K562 (cell line): ENCODE results near the gene PIH1D1. TPM values are rescaled to one million over a fixed set of nuclear protein-coding genes. Genes with fewer than 3 reads are reported as not detected.
A peak's percentile ranks its signal among the peaks of the same experiment; 100 is the strongest.

Source experiments
- ATAC-seq: fragments of 200-7000 bp; cut with Tn5 transposase; 3 replicates; pipeline ENCODE4 v1.9.1; 2020; ENCODE audit warnings: moderate library complexity
- BruUV-seq: library from RNA; stranded (reverse); fragments of 400-500 nt; replicated peaks from 2 replicates; lab custom pipeline; 2021; lab: Mats Ljungman, UMichigan
- CTCF ChIA-PET: fragments of 300-600 bp; formaldehyde crosslinking; extraction: SDS; loops from one replicate; lab custom pipeline; 2021; ENCODE audit warnings: low intra/inter-chr PET ratio; lab: Yijun Ruan, JAX
- POLR2A ChIA-PET: fragments of 300-600, 350-650 bp; sonication (Branson Sonifier 250); formaldehyde crosslinking; extraction: SDS; loops from one replicate; lab custom pipeline; 2021; ENCODE audit warnings: antibody characterized with exemption, inconsistent platforms; lab: Yijun Ruan, JAX
- DNase-seq, 4 experiments: peaks; one replicate each; pipeline versions ENCODE4 v3.0.0 to v3.0.0-alpha.2; 2011 to 2018; ENCODE audit warnings: low spot score in 3 of 4, mixed read lengths in 3 of 4; ENCODE audit errors: extremely low read depth in 1 of 4
- FAIRE-seq: peaks from 2 replicates; lab custom pipeline; 2011; peaks lifted over from hg19 to GRCh38; lab: Jason Lieb, UNC
- H2AFZ ChIP-seq: 2 replicates; pipeline ENCODE4 v1.6.0; 2011; ENCODE audit warnings: low read depth, low read length, control low read depth, inconsistent platforms
- H3K27ac ChIP-seq: fragments of 200-600 bp; 3 replicates; pipeline ENCODE4 v1.8.0; 2011; ENCODE audit warnings: low read depth, mild to moderate bottlenecking, control low read depth, inconsistent platforms, low read length, moderate library complexity, mixed read lengths; ENCODE audit errors: extremely low read depth
- H3K27me3 ChIP-seq, 2 experiments: fragments of 300-600 bp in 1 of 2; 2 replicates in 1 of 2; 3 replicates in 1 of 2; pipeline versions ENCODE4 v1.6.0 to v1.8.0; 2011; ENCODE audit warnings: inconsistent platforms in 2 of 2, low read length in 2 of 2, mild to moderate bottlenecking in 1 of 2, mixed read lengths in 1 of 2, moderate library complexity in 1 of 2; ENCODE audit not compliant: control insufficient read depth in 2 of 2, insufficient read depth in 2 of 2
- H3K36me3 ChIP-seq: fragments of 300-600 bp; 3 replicates; pipeline ENCODE4 v1.8.0; 2011; ENCODE audit warnings: mild to moderate bottlenecking, low read length, inconsistent platforms; ENCODE audit not compliant: control insufficient read depth, insufficient read depth
- H3K4me1 ChIP-seq, 2 experiments: fragments of 200-600 bp in 1 of 2; replicated peaks in 1 of 2; 2 replicates in 1 of 2; 3 replicates in 1 of 2; pipeline versions ENCODE4 v1.5.1 to v1.8.0; 2011; ENCODE audit warnings: inconsistent platforms in 2 of 2, low read length in 2 of 2, mild to moderate bottlenecking in 1 of 2, mixed read lengths in 1 of 2, moderate library complexity in 1 of 2; ENCODE audit not compliant: control insufficient read depth in 2 of 2, insufficient read depth in 2 of 2
- H3K4me2 ChIP-seq: 2 replicates; pipeline ENCODE4 v1.6.1; 2011; ENCODE audit warnings: low read length, control low read depth, inconsistent platforms, mixed read lengths; ENCODE audit not compliant: insufficient read depth
- H3K4me3 ChIP-seq: fragments of 200-600 bp; sonication (generic), shearing (Covaris generic); 2 replicates; pipeline ENCODE4 v1.5.1; 2016; ENCODE audit warnings: control low read depth, inconsistent platforms
- H3K79me2 ChIP-seq: fragments of 200-600 bp; 3 replicates; pipeline ENCODE4 v1.8.0; 2011; ENCODE audit warnings: low read length, inconsistent platforms; ENCODE audit not compliant: control insufficient read depth, insufficient read depth
- H3K9ac ChIP-seq, 2 experiments: 2 replicates each; pipeline versions ENCODE4 v1.6.0 to v1.6.1; 2011; ENCODE audit warnings: low read depth in 2 of 2, low read length in 2 of 2, control low read depth in 1 of 2, inconsistent platforms in 1 of 2, mild to moderate bottlenecking in 1 of 2, mixed read lengths in 1 of 2; ENCODE audit not compliant: insufficient read depth in 1 of 2
- H3K9me1 ChIP-seq: one replicate; pipeline ENCODE4 v1.6.0; 2011; ENCODE audit warnings: inconsistent platforms, mild to moderate bottlenecking, low read length, moderate library complexity; ENCODE audit not compliant: control insufficient read depth, insufficient read depth
- H3K9me3 ChIP-seq: replicated peaks from 2 replicates; pipeline ENCODE4 v1.5.1; 2011; ENCODE audit warnings: low read depth, low read length, inconsistent platforms; ENCODE audit not compliant: control insufficient read depth, insufficient read depth
- H4K20me1 ChIP-seq: replicated peaks from 2 replicates; pipeline ENCODE4 v1.6.1; 2011; ENCODE audit warnings: low read length, inconsistent platforms, mixed read lengths; ENCODE audit not compliant: control insufficient read depth, insufficient read depth
- CC2D1A ChIP-seq: fragments of 450-650 bp; IDR thresholded peaks from 2 replicates; pipeline ENCODE4 v1.6.1; 2017; ENCODE audit warnings: mild to moderate bottlenecking
- ELF4 ChIP-seq: fragments of 450-650 bp; formaldehyde crosslinking; IDR thresholded peaks from 2 replicates; pipeline ENCODE4 v1.4.0; 2022; ENCODE audit warnings: missing genetic modification characterization
- HLTF ChIP-seq: fragments of 450-650 bp; IDR thresholded peaks from 2 replicates; pipeline ENCODE4 v1.6.1; 2016
- LARP7 ChIP-seq: fragments of 450-650 bp; IDR thresholded peaks from 2 replicates; pipeline ENCODE4 v1.6.1; 2016
- NR4A1 ChIP-seq, 2 experiments: fragments of 250-450 bp in 1 of 2; fragments of 450-650 bp in 1 of 2; sonication (Bioruptor Pico) in 1 of 2; IDR thresholded peaks; 2 replicates each; pipeline versions ENCODE4 v1.4.0 to v1.6.1; 2016 to 2020; ENCODE audit warnings: mild to moderate bottlenecking in 2 of 2, missing compliant biosample characterization in 1 of 2, missing genetic modification characterization in 1 of 2, moderate library complexity in 1 of 2
- ZBTB7A ChIP-seq: IDR thresholded peaks from 2 replicates; pipeline ENCODE4 v1.6.1; 2011; ENCODE audit warnings: low read depth, mild to moderate bottlenecking, low read length, moderate library complexity, borderline replicate concordance; ENCODE audit not compliant: control insufficient read depth
- WGBS: fragments of 100-300 bp; shearing (Covaris generic); methylation state at CpG from one replicate; pipeline ENCODE4 v1.1.6; 2016; ENCODE audit warnings: low coverage, mixed read lengths; ENCODE audit not compliant: insufficient coverage; ENCODE audit errors: missing lambda C conversion rate; 5-methylcytosine and 5-hydroxymethylcytosine counted together
- in situ Hi-C: fragments of 300-500 bp; cut with MboI; formaldehyde crosslinking; loops from 4 replicates; pipeline ENCODE4 v1.15.0; 2018; ENCODE audit warnings: inconsistent platforms, mixed read lengths
- intact Hi-C: fragments of 100-400 bp; cut with micrococcal nuclease; formaldehyde crosslinking; loops from 2 replicates; pipeline ENCODE4 v1.14.2; 2022
- polyA plus RNA-seq, 8 experiments: library from polyadenylated mRNA; depleted of rRNA in 4 of 8; stranded (reverse) in 5 of 8; unstranded in 3 of 8; fragments of >200 nt; fragmentation: Nextera tagmentation in 2 of 8; fragmentation: Illumina TruSeq in 1 of 8; extraction: Ambion mirVana in 2 of 8; extraction: Trizol in 1 of 8; gene quantifications; 2 replicates each; pipeline versions ENCODE4 v1.2.1 to v1.2.3, GENCODE V29; 2011 to 2014; ENCODE audit warnings: inconsistent platforms in 1 of 8, missing spikeins in 1 of 8
- total RNA-seq, 7 experiments: library from RNA; depleted of rRNA in 6 of 7; stranded (reverse); fragments of >200 nt in 6 of 7; fragmentation: Illumina TruSeq in 2 of 7; extraction: Trizol in 2 of 7; gene quantifications; 2 replicates each; pipeline versions ENCODE4 v1.2.1 to v1.2.3, GENCODE V29; 2011 to 2021; ENCODE audit warnings: low replicate concordance in 1 of 7
- TF ChIP-seq, protein P1 (sequence below): fragments of 450-650 bp; formaldehyde crosslinking; IDR thresholded peaks from 2 replicates; pipeline ENCODE4 v1.4.0; 2022; ENCODE audit warnings: missing genetic modification characterization
- TF ChIP-seq, protein P2 (sequence below): IDR thresholded peaks from 2 replicates; pipeline ENCODE4 v1.6.1; 2016; ENCODE audit warnings: missing genetic modification characterization, missing compliant biosample characterization

PIH1D1 gene
- total and polyA plus RNA-seq, 9 of the 15 experiments (the other 6 are each of a cell fraction or from before 2014, with no cell fraction given) = 26.5 to 224 (median 137) TPM

DNA sequence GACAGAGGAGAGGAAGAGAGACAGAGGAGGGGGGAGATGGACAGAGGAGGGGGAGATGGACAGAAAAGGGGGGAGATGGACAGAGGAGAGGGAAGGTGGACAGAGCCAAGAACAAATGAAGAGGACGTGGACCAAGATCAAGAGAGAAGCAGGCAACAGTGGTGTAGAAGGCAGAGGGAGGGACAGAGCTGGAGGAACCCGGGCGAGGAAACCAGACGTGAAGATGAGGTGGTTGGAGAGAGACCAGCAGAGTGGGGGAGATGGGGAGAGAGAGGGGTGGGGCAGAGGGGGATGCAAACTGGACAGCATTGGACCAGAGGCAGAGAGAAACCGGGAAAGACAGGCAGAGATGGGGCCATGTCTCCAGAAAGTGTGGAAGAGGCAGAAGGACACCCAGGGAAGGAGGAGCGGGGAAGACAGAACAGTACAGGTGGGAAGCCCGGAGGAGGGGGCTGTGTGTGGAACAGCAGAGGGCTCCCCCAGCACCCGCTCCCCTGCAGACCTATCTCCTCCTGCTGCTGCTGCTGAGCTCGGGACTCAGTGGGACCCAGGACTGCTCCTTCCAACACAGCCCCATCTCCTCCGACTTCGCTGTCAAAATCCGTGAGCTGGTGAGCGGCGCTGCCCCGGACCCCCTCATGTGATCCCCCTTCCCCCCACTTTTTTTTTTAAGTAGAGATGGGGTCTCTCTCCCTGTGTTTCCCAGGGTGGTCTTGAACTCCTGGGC is 23.7 kb upstream of the PIH1D1 start:
- WGBS = 27% methylated on average over 7 of the region's 15 CpGs

DNA sequence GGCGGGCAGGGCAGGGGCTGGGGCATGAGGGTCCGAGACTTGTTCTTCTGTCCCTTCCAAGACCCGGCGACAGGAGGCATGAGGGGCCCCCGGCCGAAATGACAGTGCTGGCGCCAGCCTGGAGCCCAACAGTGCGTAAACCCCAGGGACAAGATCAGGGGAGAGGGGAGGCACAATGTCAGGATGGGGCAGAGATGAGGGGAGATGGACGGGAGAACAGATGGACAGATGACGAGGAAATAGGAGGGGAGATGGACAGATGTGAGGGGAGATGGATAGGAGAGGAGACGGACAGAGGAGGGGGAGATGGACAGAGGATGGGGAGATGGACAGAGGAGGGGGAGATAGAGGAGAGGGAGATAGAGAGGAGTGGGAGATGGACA is 22.9 kb upstream of the PIH1D1 start:
- intact Hi-C loops (loop anchor here (1.0 kb wide), 1 partner anchor 29 kb away; no protein-coding TSS in a partner anchor), in situ Hi-C loops (no loop called here)
- H3K9me3 ChIP-seq = no peaks in the 10 kb centered on the region
- no peaks in the 10 kb centered on the region for H4K20me1 ChIP-seq
- H3K36me3 ChIP-seq = peaks cover 12% of the 10 kb centered on the region; the same call in 1 of the 3 replicates
- CTCF ChIA-PET = interaction anchor here (0.8 to 1.3 kb wide), 3 partner anchors 28 to 204 kb away, joined by 3 to 5 read pairs (median 3); no protein-coding TSS in a partner anchor
- 8% methylated on average over 4 of the region's 11 CpGs for WGBS
- no peak overlapping the region for H3K27ac ChIP-seq
- no peaks in the 10 kb centered on the region for H3K27me3 ChIP-seq
- no peaks in the 10 kb centered on the region for H3K79me2 ChIP-seq
- peak overlapping the region; percentile 94 for H2AFZ ChIP-seq
- peak overlapping the region; percentile 56 for H3K4me3 ChIP-seq
- no peak for FAIRE-seq
- H3K9ac ChIP-seq = peak overlapping the region; percentile 53 to 94; a peak in 3 of 4 replicates
- no TSS peak for BruUV-seq
- peaks cover 11 to 50% of the 10 kb centered on the region in 2 experiments for H3K4me1 ChIP-seq
- no peak for DNase-seq
- POLR2A ChIA-PET = no interaction called here
- peak overlapping the region; percentile 73 for H3K4me2 ChIP-seq
- ATAC-seq = no peak
- no peaks in the 10 kb centered on the region for H3K9me1 ChIP-seq
- TF ChIP-seq, protein P1, sequence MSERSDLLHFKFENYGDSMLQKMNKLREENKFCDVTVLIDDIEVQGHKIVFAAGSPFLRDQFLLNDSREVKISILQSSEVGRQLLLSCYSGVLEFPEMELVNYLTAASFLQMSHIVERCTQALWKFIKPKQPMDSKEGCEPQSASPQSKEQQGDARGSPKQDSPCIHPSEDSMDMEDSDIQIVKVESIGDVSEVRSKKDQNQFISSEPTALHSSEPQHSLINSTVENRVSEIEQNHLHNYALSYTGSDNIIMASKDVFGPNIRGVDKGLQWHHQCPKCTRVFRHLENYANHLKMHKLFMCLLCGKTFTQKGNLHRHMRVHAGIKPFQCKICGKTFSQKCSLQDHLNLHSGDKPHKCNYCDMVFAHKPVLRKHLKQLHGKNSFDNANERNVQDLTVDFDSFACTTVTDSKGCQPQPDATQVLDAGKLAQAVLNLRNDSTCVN (CRISPR knock-in tag) = 0 out of 2 replicates have a peak, but pooled peaks have one; percentile 23
- 0 out of 2 replicates have a peak, but pooled peaks have one; percentile 6 for TF ChIP-seq ELF4 (CRISPR knock-in tag)
- 0 out of 2 replicates have a peak, but pooled peaks have one; percentile 23 for TF ChIP-seq HLTF
- TF ChIP-seq, protein P2, sequence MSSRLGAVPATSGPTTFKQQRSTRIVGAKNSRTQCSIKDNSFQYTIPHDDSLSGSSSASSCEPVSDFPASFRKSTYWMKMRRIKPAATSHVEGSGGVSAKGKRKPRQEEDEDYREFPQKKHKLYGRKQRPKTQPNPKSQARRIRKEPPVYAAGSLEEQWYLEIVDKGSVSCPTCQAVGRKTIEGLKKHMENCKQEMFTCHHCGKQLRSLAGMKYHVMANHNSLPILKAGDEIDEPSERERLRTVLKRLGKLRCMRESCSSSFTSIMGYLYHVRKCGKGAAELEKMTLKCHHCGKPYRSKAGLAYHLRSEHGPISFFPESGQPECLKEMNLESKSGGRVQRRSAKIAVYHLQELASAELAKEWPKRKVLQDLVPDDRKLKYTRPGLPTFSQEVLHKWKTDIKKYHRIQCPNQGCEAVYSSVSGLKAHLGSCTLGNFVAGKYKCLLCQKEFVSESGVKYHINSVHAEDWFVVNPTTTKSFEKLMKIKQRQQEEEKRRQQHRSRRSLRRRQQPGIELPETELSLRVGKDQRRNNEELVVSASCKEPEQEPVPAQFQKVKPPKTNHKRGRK (tag) = 0 out of 2 replicates have a peak, but pooled peaks have one; percentile 10
- TF ChIP-seq LARP7 = peak; percentile 77; the same call in 1 of the 2 replicates

More for the DNA sequence above, 23.7 kb upstream of the PIH1D1 start:
- Histone ChIP-seq H3K4me1 (peaks cover 11 to 44% of the 10 kb centered on the region in 2 experiments), H3K4me3 (no peak overlapping the region), H3K9me1 (no peaks in the 10 kb centered on the region), H3K9me3 (no peaks in the 10 kb centered on the region), H3K27me3 (no peaks in the 10 kb centered on the region), H3K27ac (no peak overlapping the region), H4K20me1 (no peaks in the 10 kb centered on the region), H3K4me2 (peak overlapping the region; percentile 73), H3K9ac (peak overlapping the region in 1 of 2 experiments; percentile 94; a peak in 1 of 4 replicates), H3K79me2 (no peaks in the 10 kb centered on the region), H3K36me3 (peaks cover 7% of the 10 kb centered on the region; the same call in 1 of the 3 replicates), H2AFZ (no peak overlapping the region)
- intact Hi-C loops = no loop called here
- ChIA-PET POLR2A (interaction anchor here (0.6 to 1.7 kb wide), 3 partner anchors 13 to 146 kb away, joined by 4 to 16 read pairs (median 5); partner anchors contain the start of genes PIH1D1 and RPL13A), CTCF (interaction anchor here (0.9 kb wide), 1 partner anchor 83 kb away, joined by 4 read pairs; no protein-coding TSS in a partner anchor)
- TF ChIP-seq ZBTB7A = 0 out of 2 replicates have a peak, but pooled peaks have one; percentile 5
- no peak for TF ChIP-seq NR4A1 (CRISPR knock-in tag; IDR thresholded peaks at IDR 0.05)
- TF ChIP-seq NR4A1 (tag; IDR thresholded peaks at IDR 0.05) = no peak
- no peak for TF ChIP-seq CC2D1A
- FAIRE-seq = no peak
- in situ Hi-C loops = no loop called here
- DNase-seq = peak in 1 of 4 experiments; percentile 5
- no peak for ATAC-seq
- no TSS peak for BruUV-seq
